KOPT-K1 (cell line): ENCODE measurements around the gene GSG1.

Experiments
- H3K27ac ChIP-seq: fragments of 200-600 bp; sonication (generic); 2 replicates; pipeline ENCODE4 v1.5.1; 2016; ENCODE audit warnings: antibody characterized with exemption, mild to moderate bottlenecking, low read depth, low read length; ENCODE audit not compliant: poor library complexity, severe bottlenecking
- H3K36me3 ChIP-seq: fragments of 200-600 bp; sonication (generic); 2 replicates; pipeline ENCODE4 v1.5.1; 2017; ENCODE audit warnings: antibody characterized with exemption, mild to moderate bottlenecking, low read length, moderate library complexity; ENCODE audit not compliant: insufficient read depth
- H3K9me3 ChIP-seq: fragments of 200-600 bp; sonication (generic); 2 replicates; pipeline ENCODE4 v1.5.1; 2017; ENCODE audit warnings: antibody characterized with exemption, low read length, mild to moderate bottlenecking; ENCODE audit not compliant: insufficient read depth, poor library complexity, severe bottlenecking

Gene GSG1

GRCh38 chr12:13128291-13128965, 25.0 kb upstream of the GSG1 start:
- H3K36me3 ChIP-seq, result no peaks in the 10 kb centered on the region
- H3K9me3 ChIP-seq, result no peaks in the 10 kb centered on the region
- no peak overlapping the region for H3K27ac ChIP-seq

DNA sequence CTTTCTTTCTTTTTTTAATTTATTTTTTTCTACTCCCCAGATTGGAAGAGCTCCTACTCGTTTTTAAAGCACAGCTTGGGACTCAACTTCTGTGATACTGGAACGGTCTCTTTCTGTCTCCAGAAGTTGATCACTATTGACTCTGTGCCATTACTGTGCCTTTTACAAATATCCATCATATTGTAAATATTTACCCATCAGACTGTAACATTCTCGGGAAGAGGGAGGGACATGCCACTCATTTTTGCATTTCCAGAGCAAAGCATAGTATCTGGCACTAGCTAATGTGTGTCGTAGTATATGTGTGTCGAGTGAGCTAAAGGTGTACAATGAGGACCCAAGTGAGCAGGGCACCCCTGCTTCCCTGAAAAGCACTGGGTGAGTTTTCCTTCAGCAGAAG, 24.0 kb upstream of the GSG1 start:
- Histone ChIP-seq H3K9me3 (no peaks in the 10 kb centered on the region), H3K36me3 (no peaks in the 10 kb centered on the region), H3K27ac (no peak overlapping the region)

- H3K9me3 ChIP-seq, result no peaks in the 10 kb centered on the region
- H3K27ac ChIP-seq, result no peak overlapping the region
- H3K36me3 ChIP-seq, result no peaks in the 10 kb centered on the region
Observed at GRCh38 chr12:13126494-13126893, 23.0 kb upstream of the GSG1 start.

DNA sequence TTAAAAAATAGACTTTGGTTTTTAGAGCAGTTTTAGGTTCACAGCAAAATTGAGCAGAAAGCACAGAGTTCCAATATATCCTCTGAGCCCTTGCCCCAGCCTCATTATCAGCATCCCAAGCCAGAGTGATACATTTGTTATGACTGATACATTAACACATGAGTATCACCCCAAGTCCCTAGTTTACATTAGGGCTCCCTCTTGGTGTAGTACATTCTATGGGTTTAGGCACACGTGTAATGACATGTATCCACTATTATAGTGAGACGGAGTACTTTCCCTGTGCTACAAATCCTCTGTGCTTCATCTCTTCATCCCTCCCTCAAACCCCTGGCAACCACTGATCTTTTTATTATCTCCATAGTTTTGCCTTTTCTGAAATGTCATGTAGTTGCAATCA, 22.5 kb upstream of the GSG1 start:
- Histone ChIP-seq H3K27ac (no peak overlapping the region), H3K9me3 (no peaks in the 10 kb centered on the region)

GRCh38 chr12:13124656-13125505, 21.4 kb upstream of the GSG1 start:
- Histone ChIP-seq H3K36me3 (no peaks in the 10 kb centered on the region), H3K27ac (no peak overlapping the region), H3K9me3 (no peaks in the 10 kb centered on the region)

More for the DNA sequence above, 22.5 kb upstream of the GSG1 start:
- H3K36me3 ChIP-seq, result no peaks in the 10 kb centered on the region

DNA sequence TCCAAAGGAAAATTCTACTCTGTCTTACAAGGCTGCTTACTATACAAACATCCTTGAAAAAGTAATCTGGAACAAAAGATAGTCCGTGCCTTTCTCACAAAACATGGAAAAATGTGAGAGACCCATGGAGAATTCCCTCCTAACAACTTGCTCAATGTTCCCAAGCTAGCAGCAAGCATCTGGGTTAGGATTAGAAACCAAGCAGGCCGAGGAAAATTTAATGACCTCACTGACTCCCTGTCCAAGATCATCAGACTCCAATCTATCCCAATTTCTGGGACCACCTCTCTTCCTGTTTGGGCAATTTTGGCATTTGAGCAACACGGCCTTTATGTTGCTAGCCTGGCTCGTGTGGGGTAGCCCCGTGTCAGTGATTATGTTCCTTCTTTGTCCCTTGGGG, 18.1 kb upstream of the GSG1 start:
- H3K9me3 ChIP-seq, result no peaks in the 10 kb centered on the region
- H3K27ac ChIP-seq, result no peak overlapping the region
- H3K36me3 ChIP-seq, result no peaks in the 10 kb centered on the region

GRCh38 chr12:13120413-13120812, 16.9 kb upstream of the GSG1 start:
- Histone ChIP-seq H3K27ac (no peak overlapping the region), H3K36me3 (no peaks in the 10 kb centered on the region), H3K9me3 (no peaks in the 10 kb centered on the region)

GRCh38 chr12:13119826-13120225, 16.4 kb upstream of the GSG1 start:
- no peak overlapping the region for H3K27ac ChIP-seq
- no peaks in the 10 kb centered on the region for H3K36me3 ChIP-seq
- no peaks in the 10 kb centered on the region for H3K9me3 ChIP-seq

DNA sequence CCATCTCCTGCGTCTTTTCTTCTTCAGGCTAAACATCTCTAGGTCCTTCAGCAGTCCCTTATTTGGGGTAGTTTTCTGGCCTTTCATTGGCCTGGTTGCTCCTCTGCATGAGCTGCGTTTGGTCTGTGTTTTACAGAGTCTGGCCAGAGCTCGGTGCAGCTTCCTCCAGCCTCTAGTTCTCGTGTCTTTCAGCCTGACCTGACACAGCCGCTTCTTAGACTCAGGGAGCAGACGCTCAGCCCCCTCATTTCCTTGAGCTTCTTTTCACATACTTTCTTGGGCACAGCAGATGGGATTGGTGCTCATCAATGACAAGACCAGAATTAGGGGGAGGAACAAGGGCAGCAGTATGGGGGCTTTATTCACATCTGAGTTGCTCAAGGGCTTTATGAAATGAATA, 13.6 kb upstream of the GSG1 start:
- Histone ChIP-seq H3K27ac (no peak overlapping the region), H3K36me3 (no peaks in the 10 kb centered on the region), H3K9me3 (peaks cover under 1% of the 10 kb centered on the region)

DNA sequence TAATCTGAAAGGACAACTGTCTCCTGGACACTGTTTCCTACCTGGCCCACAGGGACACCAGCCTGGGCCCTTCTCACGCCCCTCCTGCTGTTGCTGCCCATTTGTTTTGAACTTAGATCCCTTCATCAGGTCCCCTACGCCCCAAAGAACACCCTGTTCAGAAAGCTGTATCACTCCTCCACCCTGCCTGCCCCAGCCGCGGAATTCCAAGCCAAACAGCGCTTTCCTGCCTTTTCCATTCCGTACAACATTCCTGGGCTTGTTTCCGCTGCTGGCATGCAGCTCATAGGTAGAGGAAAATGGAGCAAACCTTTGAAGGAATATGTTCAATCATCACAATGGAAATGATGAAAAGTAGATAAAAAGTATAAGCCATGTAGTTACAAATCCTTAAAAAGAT, 12.8 kb upstream of the GSG1 start:
- H3K27ac ChIP-seq, result no peak overlapping the region
- no peaks in the 10 kb centered on the region for H3K36me3 ChIP-seq
- peaks cover 6% of the 10 kb centered on the region for H3K9me3 ChIP-seq

DNA sequence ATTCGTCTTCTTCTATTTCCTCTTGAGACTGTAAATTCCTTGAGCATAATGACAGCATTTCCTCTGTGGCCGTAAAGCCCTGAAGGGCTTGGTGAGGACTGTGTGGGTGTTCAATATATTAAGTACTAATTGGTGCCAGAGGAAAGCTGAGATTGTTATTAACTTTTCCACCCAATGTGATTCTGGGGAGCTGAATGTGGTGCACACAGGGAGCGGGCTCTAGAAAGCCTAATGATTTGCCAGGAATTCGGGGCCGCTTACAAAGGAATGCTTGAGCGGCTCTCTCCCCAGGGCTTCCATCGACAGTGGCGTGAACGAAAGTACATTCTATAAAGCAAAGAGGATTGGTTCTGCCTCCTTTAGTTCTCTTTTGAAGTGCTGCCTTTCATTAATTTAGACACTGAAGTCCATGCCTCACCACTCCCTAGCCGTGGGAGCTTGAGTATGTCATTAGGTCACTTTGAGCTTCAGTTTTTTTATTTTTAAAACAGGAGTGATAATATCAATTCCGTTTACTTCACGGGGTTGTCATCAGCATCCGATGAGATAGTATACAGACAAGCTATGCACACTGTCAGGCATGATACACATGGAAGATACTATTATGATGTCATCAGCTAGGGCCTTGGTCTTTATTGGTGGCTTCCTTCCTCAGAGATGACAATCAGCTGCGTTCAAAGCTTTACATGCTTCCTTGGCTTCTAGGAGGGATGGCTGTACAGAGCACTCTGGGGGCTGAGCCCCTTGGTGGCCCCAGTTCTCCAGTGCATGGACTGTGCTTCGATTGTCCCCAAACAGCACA, 11.0 kb upstream of the GSG1 start:
- Histone ChIP-seq H3K9me3 (peaks cover 6% of the 10 kb centered on the region), H3K27ac (no peak overlapping the region), H3K36me3 (no peaks in the 10 kb centered on the region)

- peaks cover 19% of the 10 kb centered on the region for H3K9me3 ChIP-seq
- no peak overlapping the region for H3K27ac ChIP-seq
- H3K36me3 ChIP-seq, result no peaks in the 10 kb centered on the region
Observed at GRCh38 chr12:13112968-13113367, 9.5 kb upstream of the GSG1 start.

- Histone ChIP-seq H3K36me3 (no peaks in the 10 kb centered on the region), H3K9me3 (peaks cover 18% of the 10 kb centered on the region)
Observed at GRCh38 chr12:13106666-13107065, 3.2 kb upstream of the GSG1 start.

GRCh38 chr12:13105781-13106180, 2.3 kb upstream of the GSG1 start:
- Histone ChIP-seq H3K36me3 (no peaks in the 10 kb centered on the region), H3K9me3 (peaks cover 16% of the 10 kb centered on the region), H3K27ac (no peak overlapping the region)

More at GRCh38 chr12:13106666-13107065, 3.2 kb upstream of the GSG1 start:
- H3K27ac ChIP-seq, result no peak overlapping the region

DNA sequence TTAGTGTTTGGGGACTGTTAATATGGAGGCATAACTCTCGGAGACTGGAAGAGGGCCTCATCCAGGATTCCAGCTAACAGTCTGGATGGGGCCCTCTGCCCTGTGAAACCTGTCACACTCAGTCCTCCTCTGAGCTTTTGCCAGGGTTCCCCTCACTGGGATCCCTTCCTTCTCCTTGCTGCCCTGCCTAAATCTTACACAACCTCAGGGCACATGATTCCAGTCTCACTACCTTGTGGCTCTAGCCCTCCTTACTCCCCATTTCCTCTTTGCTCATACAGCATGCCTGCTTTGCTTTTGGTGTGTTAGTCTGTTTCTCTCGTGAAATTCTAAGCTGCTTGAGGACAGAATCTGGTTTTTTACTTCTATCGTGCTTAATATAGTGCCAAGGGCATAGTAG, 942 bp upstream of the GSG1 start:
- Histone ChIP-seq H3K9me3 (peaks cover 15% of the 10 kb centered on the region), H3K36me3 (no peaks in the 10 kb centered on the region), H3K27ac (no peak overlapping the region)
